ENCODE measurements around the gene FHL1. TPM values are rescaled to one million over a fixed set of nuclear protein-coding genes. Genes with fewer than 3 reads are reported as not detected.

Gene FHL1
- total RNA-seq, 4 donors from 2014 or later = 139 to 617 (median 162) TPM

GRCh38 chrX:136126872-136127406 lies 20.4 kb upstream of the FHL1 start:
- WGBS, 2 donors (ENCODE audit: low coverage in 1 of 2) = 78% methylated on average over 3 of the region's 3 CpGs; no CpG with 5 or more reads in 1 of the 2 donors
- H3K4me3 ChIP-seq = no peak overlapping the region
- no peaks in the 10 kb centered on the region for H3K27me3 ChIP-seq
- no peaks in the 10 kb centered on the region for H3K9me3 ChIP-seq
- no peaks in the 10 kb centered on the region for H3K36me3 ChIP-seq
- TF ChIP-seq EP300 (IDR thresholded peaks at IDR 0.05; ENCODE audit: low read depth) = no peak
- TF ChIP-seq CTCF (IDR thresholded peaks at IDR 0.05) = no peak
- no peak for TF ChIP-seq POLR2A (IDR thresholded peaks at IDR 0.05)
- TF ChIP-seq POLR2AphosphoS5 (IDR thresholded peaks at IDR 0.05) = no peak
- in situ Hi-C loops (cut with MboI; ENCODE audit: low pct_ligation_motif_present in 1 of 4, low pct_unique_long_range_greater_than_20kb in 1 of 4, low sequenced_read_pairs in 3 of 4) = no loop called here
- peak overlapping the region; percentile 58 to 76 (median 68) for H3K27ac ChIP-seq
- intact Hi-C loops (cut with DNase I; ENCODE audit: low total_unique reads) = loop anchor here (10.0 kb wide), 1 partner anchor 1482 kb away; no protein-coding TSS in a partner anchor
- no peaks in the 10 kb centered on the region for H3K4me1 ChIP-seq
- no peak for DNase-seq

- in situ Hi-C loops (cut with MboI; ENCODE audit: low pct_ligation_motif_present in 1 of 4, low pct_unique_long_range_greater_than_20kb in 1 of 4, low sequenced_read_pairs in 3 of 4) = no loop called here
- no peaks in the 10 kb centered on the region for H3K36me3 ChIP-seq
- no peak for DNase-seq
- H3K9me3 ChIP-seq = no peaks in the 10 kb centered on the region
- 80% methylated on average over 2 of the region's 2 CpGs; no CpG with 5 or more reads in 1 of the 2 donors for WGBS, 2 donors (ENCODE audit: low coverage in 1 of 2)
- H3K4me3 ChIP-seq = no peak overlapping the region
- H3K27ac ChIP-seq = peak overlapping the region in 1 of 4 donors; percentile 16
- no peaks in the 10 kb centered on the region for H3K4me1 ChIP-seq
- H3K27me3 ChIP-seq = no peaks in the 10 kb centered on the region
- TF ChIP-seq CTCF (IDR thresholded peaks at IDR 0.05) (no peak), POLR2A (IDR thresholded peaks at IDR 0.05) (no peak), POLR2AphosphoS5 (IDR thresholded peaks at IDR 0.05) (no peak), EP300 (IDR thresholded peaks at IDR 0.05; ENCODE audit: low read depth) (no peak)
- intact Hi-C loops (cut with DNase I; ENCODE audit: low total_unique reads) = loop anchor here (10.0 kb wide), 1 partner anchor 1484 kb away; no protein-coding TSS in a partner anchor
Measured at GRCh38 chrX:136128743-136129142, 18.6 kb upstream of the FHL1 start.

- WGBS, 2 donors (ENCODE audit: low coverage in 1 of 2) = 72 to 87% methylated on average over 3 to 6 of the region's 6 CpGs
- no peak overlapping the region for H3K4me3 ChIP-seq
- in situ Hi-C loops (cut with MboI; ENCODE audit: low pct_ligation_motif_present in 1 of 4, low pct_unique_long_range_greater_than_20kb in 1 of 4, low sequenced_read_pairs in 3 of 4) (no loop called here), intact Hi-C loops (cut with DNase I; ENCODE audit: low total_unique reads) (loop anchor here (5.0 kb wide), 1 partner anchor 1234 kb away; no protein-coding TSS in a partner anchor)
- TF ChIP-seq POLR2A (IDR thresholded peaks at IDR 0.05) (no peak), POLR2AphosphoS5 (IDR thresholded peaks at IDR 0.05) (peak in 1 of 3 donors; percentile 15), CTCF (IDR thresholded peaks at IDR 0.05) (no peak)
- H3K4me1 ChIP-seq = no peaks in the 10 kb centered on the region
- H3K36me3 ChIP-seq = no peaks in the 10 kb centered on the region
- no peaks in the 10 kb centered on the region for H3K27me3 ChIP-seq
- peak overlapping the region in 2 of 4 donors; percentile 34 to 44 for H3K27ac ChIP-seq
- H3K9me3 ChIP-seq = no peaks in the 10 kb centered on the region
- no peak for DNase-seq
Measured at GRCh38 chrX:136130931-136131833, 16.2 kb upstream of the FHL1 start.

GRCh38 chrX:136138939-136139338 lies 8.4 kb upstream of the FHL1 start:
- Histone ChIP-seq H3K9me3 (no peaks in the 10 kb centered on the region), H3K4me1 (no peaks in the 10 kb centered on the region), H3K27me3 (no peaks in the 10 kb centered on the region), H3K27ac (no peak overlapping the region), H3K4me3 (no peak overlapping the region), H3K36me3 (no peaks in the 10 kb centered on the region)
- intact Hi-C loops (cut with DNase I; ENCODE audit: low total_unique reads) (no loop called here), in situ Hi-C loops (cut with MboI; ENCODE audit: low pct_ligation_motif_present in 1 of 4, low pct_unique_long_range_greater_than_20kb in 1 of 4, low sequenced_read_pairs in 3 of 4) (no loop called here)
- 73% methylated on average over 4 of the region's 4 CpGs; no CpG with 5 or more reads in 1 of the 2 donors for WGBS, 2 donors (ENCODE audit: low coverage in 1 of 2)
- DNase-seq = no peak
- TF ChIP-seq EP300 (IDR thresholded peaks at IDR 0.05; ENCODE audit: low read depth) (no peak), CTCF (IDR thresholded peaks at IDR 0.05) (no peak), POLR2A (IDR thresholded peaks at IDR 0.05) (no peak), POLR2AphosphoS5 (IDR thresholded peaks at IDR 0.05) (no peak)

Measured in transverse colon (tissue), 4 donors.